ENCODE measurements around the gene LRMDA.

The LRMDA gene

GRCh38 chr10:76432016-76433012 lies 1000.9 kb downstream of the LRMDA start:
- H3K9me3 ChIP-seq (ENCODE audit: control insufficient read depth, insufficient read depth, low read depth, low read length), result no peaks in the 10 kb centered on the region
- H3K27ac ChIP-seq (ENCODE audit: extremely low read depth, low read depth, low read length), result no peak overlapping the region
- no peaks in the 10 kb centered on the region for H3K36me3 ChIP-seq (ENCODE audit: control insufficient read depth in 2 of 2, insufficient read depth in 1 of 2, low read length in 2 of 2)
- no peak overlapping the region for H3K4me3 ChIP-seq (ENCODE audit: low read depth, low read length)
- ChIA-PET POLR2A (interaction anchor here (0.5 kb wide), 1 partner anchor 428 kb away, joined by 5 read pairs; no protein-coding TSS in a partner anchor), CTCF (interaction anchor here (1.1 kb wide), 1 partner anchor 27 kb away, joined by 3 read pairs; no protein-coding TSS in a partner anchor)
- peaks cover 10% of the 10 kb centered on the region for H3K4me1 ChIP-seq (ENCODE audit: control insufficient read depth, insufficient read depth, low read length)
- TF ChIP-seq ZNF391 (tag by site-specific recombination; IDR thresholded peaks at IDR 0.05; ENCODE audit: borderline replicate concordance, low read depth) (no peak), PRDM1 (tag by site-specific recombination; IDR thresholded peaks at IDR 0.05) (peak; percentile 54; the same call in 1 of the 2 replicates), SCRT2 (tag by site-specific recombination; IDR thresholded peaks at IDR 0.05) (no peak), CTCF (tag by site-specific recombination; IDR thresholded peaks at IDR 0.05) (no peak), GLIS1 (tag by site-specific recombination; IDR thresholded peaks at IDR 0.05) (no peak), ZNF366 (tag by site-specific recombination; conservative IDR thresholded peaks at IDR 0.05) (no peak)

GRCh38 chr10:76433161-76434005 lies 1002.0 kb downstream of the LRMDA start:
- peaks cover 10% of the 10 kb centered on the region for H3K4me1 ChIP-seq (ENCODE audit: control insufficient read depth, insufficient read depth, low read length)
- no peaks in the 10 kb centered on the region for H3K36me3 ChIP-seq (ENCODE audit: control insufficient read depth in 2 of 2, insufficient read depth in 1 of 2, low read length in 2 of 2)
- no peak overlapping the region for H3K4me3 ChIP-seq (ENCODE audit: low read depth, low read length)
- no peak overlapping the region for H3K27ac ChIP-seq (ENCODE audit: extremely low read depth, low read depth, low read length)
- POLR2A ChIA-PET, result no interaction called here
- CTCF ChIA-PET, result no interaction called here
- no peaks in the 10 kb centered on the region for H3K9me3 ChIP-seq (ENCODE audit: control insufficient read depth, insufficient read depth, low read depth, low read length)
- TF ChIP-seq REST (tag by site-specific recombination; IDR thresholded peaks at IDR 0.05) (no peak), ZNF501 (tag by site-specific recombination; IDR thresholded peaks at IDR 0.05) (no peak), ZSCAN30 (tag by site-specific recombination; IDR thresholded peaks at IDR 0.05) (peak; percentile 35; the same call in 1 of the 2 replicates), ZBTB17 (tag by site-specific recombination; IDR thresholded peaks at IDR 0.05) (peak; percentile 73), KLF9 (tag by site-specific recombination; IDR thresholded peaks at IDR 0.05; ENCODE audit: low read depth) (peak; percentile 37; the same call in 1 of the 2 replicates), ZBTB21 (tag by site-specific recombination; IDR thresholded peaks at IDR 0.05) (no peak), ZNF548 (tag by site-specific recombination; IDR thresholded peaks at IDR 0.05) (no peak), GLIS1 (tag by site-specific recombination; IDR thresholded peaks at IDR 0.05) (peak; percentile 61), SP7 (tag by site-specific recombination; IDR thresholded peaks at IDR 0.05) (peak; percentile 51; the same call in 1 of the 2 replicates), KLF10 (tag by site-specific recombination; IDR thresholded peaks at IDR 0.05) (peak; percentile 61; the same call in 1 of the 2 replicates), ZBTB7A (tag by site-specific recombination; IDR thresholded peaks at IDR 0.05; ENCODE audit: low read depth) (no peak), SCRT2 (tag by site-specific recombination; IDR thresholded peaks at IDR 0.05) (peak; percentile 46; the same call in 1 of the 2 replicates)
